ENCODE results near the gene MUC13.

The MUC13 gene

DNA sequence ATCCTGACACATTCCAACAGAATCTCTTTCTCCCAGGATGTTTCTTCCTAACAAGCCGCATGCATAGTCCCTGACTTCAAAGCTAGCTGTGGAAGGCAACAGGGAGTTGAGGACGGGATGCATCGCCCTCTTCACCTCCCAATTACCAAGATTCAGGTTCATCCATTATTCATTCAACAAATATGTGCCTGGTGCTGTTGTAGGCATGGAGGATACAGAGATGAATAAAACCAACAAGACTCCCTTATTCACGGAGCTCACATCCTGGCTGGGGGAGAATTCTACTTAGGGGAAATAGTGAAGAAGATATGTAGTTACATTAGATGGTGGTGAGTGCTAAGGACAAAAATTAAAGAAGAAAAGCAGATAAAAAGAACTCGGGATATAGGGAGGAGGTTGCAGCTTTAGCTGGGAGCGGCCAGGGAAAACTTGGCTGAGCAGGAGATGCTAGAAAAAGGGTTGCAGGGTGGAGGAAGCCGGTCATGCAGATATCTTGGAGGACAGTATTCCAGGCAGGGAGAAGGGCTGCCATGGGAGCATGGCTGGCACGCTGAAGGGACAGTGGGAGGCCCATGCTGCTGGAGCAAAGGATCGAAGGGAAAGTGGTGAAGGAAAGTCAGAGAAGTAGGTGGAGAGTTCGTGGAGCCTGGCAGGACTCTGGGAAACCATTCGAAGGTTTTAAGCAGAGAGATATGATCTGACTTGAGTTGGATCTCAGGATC is 52.4 kb downstream of the MUC13 start:
- no peak for TF ChIP-seq FOXP2 (optimal IDR thresholded peaks at IDR 0.05; ENCODE audit: control extremely low read depth, extremely low read length, insufficient read depth)
- TF ChIP-seq POLR2AphosphoS5 (IDR thresholded peaks at IDR 0.05; ENCODE audit: borderline replicate concordance, low read depth, low read length) = no peak
- no peak for DNase-seq (ENCODE audit: low read depth, low spot score)
- Histone ChIP-seq H3K9ac (ENCODE audit: insufficient read length) (no peak overlapping the region), H3K9me3 (ENCODE audit: low read depth, low read length) (no peaks in the 10 kb centered on the region), H3K36me3 (ENCODE audit: insufficient read depth, low read length) (no peaks in the 10 kb centered on the region), H3K27ac (peak overlapping the region; percentile 90; the same call in 1 of the 2 replicates), H3K4me3 (peak overlapping the region; percentile 70)

- no peak overlapping the region for H3K9ac ChIP-seq (ENCODE audit: insufficient read length)
These were observed 55.2 kb downstream of the MUC13 start for GRCh38 chr3:124879337-124879680.

GRCh38 chr3:124878561-124879336 is 55.8 kb downstream of the MUC13 start:
- Histone ChIP-seq H3K9ac (ENCODE audit: insufficient read length) (no peak overlapping the region), H3K4me3 (no peak overlapping the region), H3K9me3 (ENCODE audit: low read depth, low read length) (no peaks in the 10 kb centered on the region; the same call in 1 of the 2 replicates), H3K27ac (no peak overlapping the region), H3K36me3 (ENCODE audit: insufficient read depth, low read length) (no peaks in the 10 kb centered on the region)
- no peak for DNase-seq (ENCODE audit: low read depth, low spot score)
- TF ChIP-seq EZH2 (IDR thresholded peaks at IDR 0.05) (no peak), POLR2AphosphoS5 (IDR thresholded peaks at IDR 0.05; ENCODE audit: borderline replicate concordance, low read depth, low read length) (no peak), FOXP2 (optimal IDR thresholded peaks at IDR 0.05; ENCODE audit: control extremely low read depth, extremely low read length, insufficient read depth) (no peak)

More at GRCh38 chr3:124879337-124879680, 55.2 kb downstream of the MUC13 start:
- no peak for DNase-seq (ENCODE audit: low read depth, low spot score)
- H3K9me3 ChIP-seq (ENCODE audit: low read depth, low read length) = no peaks in the 10 kb centered on the region; the same call in 1 of the 2 replicates
- H3K4me3 ChIP-seq = no peak overlapping the region
- no peak overlapping the region for H3K27ac ChIP-seq
- TF ChIP-seq EZH2 (IDR thresholded peaks at IDR 0.05) (no peak), FOXP2 (optimal IDR thresholded peaks at IDR 0.05; ENCODE audit: control extremely low read depth, extremely low read length, insufficient read depth) (no peak), POLR2AphosphoS5 (IDR thresholded peaks at IDR 0.05; ENCODE audit: borderline replicate concordance, low read depth, low read length) (no peak)
- no peaks in the 10 kb centered on the region for H3K36me3 ChIP-seq (ENCODE audit: insufficient read depth, low read length)

- Histone ChIP-seq H3K27ac (no peak overlapping the region), H3K9ac (ENCODE audit: insufficient read length) (no peak overlapping the region), H3K36me3 (ENCODE audit: insufficient read depth, low read length) (peaks cover 4% of the 10 kb centered on the region; the same call in 1 of the 2 replicates), H3K9me3 (ENCODE audit: low read depth, low read length) (no peaks in the 10 kb centered on the region; the same call in 1 of the 2 replicates), H3K4me3 (no peak overlapping the region)
- DNase-seq (ENCODE audit: low read depth, low spot score) = no peak
- TF ChIP-seq POLR2AphosphoS5 (IDR thresholded peaks at IDR 0.05; ENCODE audit: borderline replicate concordance, low read depth, low read length) = no peak
- TF ChIP-seq FOXP2 (optimal IDR thresholded peaks at IDR 0.05; ENCODE audit: control extremely low read depth, extremely low read length, insufficient read depth) = no peak
- TF ChIP-seq EZH2 (IDR thresholded peaks at IDR 0.05) = no peak
These were observed 56.9 kb downstream of the MUC13 start for GRCh38 chr3:124877674-124878073.

DNA sequence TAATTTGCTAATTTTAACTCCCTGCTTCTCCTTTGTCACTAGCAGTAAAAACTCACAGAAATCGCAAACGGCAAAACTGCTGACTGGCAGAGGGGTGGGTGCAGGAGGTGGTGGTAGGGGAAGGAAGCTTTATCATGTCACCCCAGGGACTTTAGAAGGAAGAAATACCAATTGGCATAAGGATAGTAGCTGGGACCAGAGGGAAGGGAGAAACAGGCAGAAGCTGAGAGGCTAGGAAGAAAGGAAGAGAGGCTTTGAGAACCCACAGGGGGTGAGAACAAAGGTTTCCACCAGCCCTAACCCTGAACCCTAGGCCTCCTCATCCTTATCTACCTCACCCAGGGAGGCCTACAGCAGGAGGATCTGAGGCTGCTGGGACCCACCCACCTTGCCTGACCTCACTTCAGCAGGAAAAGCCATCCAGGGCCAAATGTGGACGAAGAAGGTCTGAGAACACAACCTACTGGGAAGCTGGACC is 58.1 kb downstream of the MUC13 start:
- peak overlapping the region; percentile 42 for H3K4me3 ChIP-seq
- H3K27ac ChIP-seq = peak overlapping the region; percentile 61; the same call in 1 of the 2 replicates
- TF ChIP-seq FOXP2 (optimal IDR thresholded peaks at IDR 0.05; ENCODE audit: control extremely low read depth, extremely low read length, insufficient read depth) = no peak
- TF ChIP-seq POLR2AphosphoS5 (IDR thresholded peaks at IDR 0.05; ENCODE audit: borderline replicate concordance, low read depth, low read length) = peak; percentile 40; the same call in 1 of the 2 replicates
- H3K9me3 ChIP-seq (ENCODE audit: low read depth, low read length) = no peaks in the 10 kb centered on the region; the same call in 1 of the 2 replicates
- H3K9ac ChIP-seq (ENCODE audit: insufficient read length) = peak overlapping the region; percentile 46
- DNase-seq (ENCODE audit: low read depth, low spot score) = no peak
- H3K36me3 ChIP-seq (ENCODE audit: insufficient read depth, low read length) = peaks cover 13% of the 10 kb centered on the region; the same call in 1 of the 2 replicates

- no peak for TF ChIP-seq EZH2 (IDR thresholded peaks at IDR 0.05)
- no peak for TF ChIP-seq POLR2AphosphoS5 (IDR thresholded peaks at IDR 0.05; ENCODE audit: borderline replicate concordance, low read depth, low read length)
- no peak for TF ChIP-seq FOXP2 (optimal IDR thresholded peaks at IDR 0.05; ENCODE audit: control extremely low read depth, extremely low read length, insufficient read depth)
- Histone ChIP-seq H3K27ac (no peak overlapping the region), H3K4me3 (no peak overlapping the region), H3K9ac (ENCODE audit: insufficient read length) (no peak overlapping the region), H3K9me3 (ENCODE audit: low read depth, low read length) (no peaks in the 10 kb centered on the region; the same call in 1 of the 2 replicates), H3K36me3 (ENCODE audit: insufficient read depth, low read length) (peaks cover 23% of the 10 kb centered on the region; the same call in 1 of the 2 replicates)
- DNase-seq (ENCODE audit: low read depth, low spot score) = no peak
These were observed 61.3 kb downstream of the MUC13 start for GRCh38 chr3:124873226-124873625.

GRCh38 chr3:124867511-124867910 is 67.0 kb downstream of the MUC13 start:
- no peak overlapping the region for H3K27ac ChIP-seq
- no peaks in the 10 kb centered on the region for H3K9me3 ChIP-seq (ENCODE audit: low read depth, low read length)
- peaks cover 37% of the 10 kb centered on the region; the same call in 1 of the 2 replicates for H3K36me3 ChIP-seq (ENCODE audit: insufficient read depth, low read length)
- H3K9ac ChIP-seq (ENCODE audit: insufficient read length) = no peak overlapping the region
- DNase-seq (ENCODE audit: low read depth, low spot score) = no peak
- TF ChIP-seq EZH2 (IDR thresholded peaks at IDR 0.05) (no peak), POLR2AphosphoS5 (IDR thresholded peaks at IDR 0.05; ENCODE audit: borderline replicate concordance, low read depth, low read length) (no peak), FOXP2 (optimal IDR thresholded peaks at IDR 0.05; ENCODE audit: control extremely low read depth, extremely low read length, insufficient read depth) (no peak)
- H3K4me3 ChIP-seq = no peak overlapping the region

GRCh38 chr3:124862006-124862405 is 72.5 kb downstream of the MUC13 start:
- peaks cover 24% of the 10 kb centered on the region for H3K36me3 ChIP-seq (ENCODE audit: insufficient read depth, low read length)

More at GRCh38 chr3:124862006-124862405, 72.5 kb downstream of the MUC13 start:
- TF ChIP-seq EZH2 (IDR thresholded peaks at IDR 0.05) = no peak
- no peak for TF ChIP-seq FOXP2 (optimal IDR thresholded peaks at IDR 0.05; ENCODE audit: control extremely low read depth, extremely low read length, insufficient read depth)
- no peak for TF ChIP-seq POLR2AphosphoS5 (IDR thresholded peaks at IDR 0.05; ENCODE audit: borderline replicate concordance, low read depth, low read length)
- no peak for DNase-seq (ENCODE audit: low read depth, low spot score)
- H3K27ac ChIP-seq = no peak overlapping the region
- no peaks in the 10 kb centered on the region for H3K9me3 ChIP-seq (ENCODE audit: low read depth, low read length)
- H3K4me3 ChIP-seq = no peak overlapping the region
- H3K9ac ChIP-seq (ENCODE audit: insufficient read length) = no peak overlapping the region

All from SK-N-MC (cell line).